AG04450 (cell line): Measurements from ENCODE around the gene HIVEP3. TPM values are rescaled to one million over a fixed set of nuclear protein-coding genes. Genes with fewer than 3 reads are reported as not detected.

Experiments used
- CTCF ChIA-PET: fragments of 300-600, 350-600 bp; formaldehyde crosslinking; extraction: SDS; loops from one replicate; lab custom pipeline; 2022; ENCODE audit warnings: antibody characterized with exemption, inconsistent platforms; lab: Charles Lee
- POLR2A ChIA-PET: fragments of 350-600 bp; formaldehyde crosslinking; extraction: SDS; loops from one replicate; lab custom pipeline; 2021; ENCODE audit warnings: antibody characterized with exemption, inconsistent platforms; lab: Yijun Ruan, JAX
- DNase-seq: peaks from one replicate; pipeline ENCODE4 v3.0.0-alpha.2; 2011; ENCODE audit warnings: low read depth, low spot score
- H3K27ac ChIP-seq: one replicate; pipeline ENCODE4 v1.5.1; 2012; ENCODE audit warnings: low read depth, low read length, control low read depth
- H3K27me3 ChIP-seq: one replicate; pipeline ENCODE4 v1.6.0; 2012; ENCODE audit warnings: low read length; ENCODE audit not compliant: control insufficient read depth, insufficient read depth
- H3K4me3 ChIP-seq: 2 replicates; pipeline ENCODE4 v1.5.1; 2011; ENCODE audit warnings: mild to moderate bottlenecking, low read depth, low read length, control low read depth
- H3K9me3 ChIP-seq: 2 replicates; pipeline ENCODE4 v1.5.1; 2012; ENCODE audit warnings: low read length; ENCODE audit not compliant: control insufficient read depth, insufficient read depth
- polyA plus RNA-seq: library from polyadenylated mRNA; depleted of rRNA; stranded (reverse); fragments of >200 nt; gene quantifications from 2 replicates; pipeline ENCODE4 v1.2.3, GENCODE V29; 2011
- TF ChIP-seq, protein P1 (sequence below): IDR thresholded peaks from 2 replicates; pipeline ENCODE4 v1.5.1; 2011; ENCODE audit warnings: low read depth, low read length, control low read depth, inconsistent platforms

Gene HIVEP3
- polyA plus RNA-seq, 1 experiment: 4.8 TPM

DNA sequence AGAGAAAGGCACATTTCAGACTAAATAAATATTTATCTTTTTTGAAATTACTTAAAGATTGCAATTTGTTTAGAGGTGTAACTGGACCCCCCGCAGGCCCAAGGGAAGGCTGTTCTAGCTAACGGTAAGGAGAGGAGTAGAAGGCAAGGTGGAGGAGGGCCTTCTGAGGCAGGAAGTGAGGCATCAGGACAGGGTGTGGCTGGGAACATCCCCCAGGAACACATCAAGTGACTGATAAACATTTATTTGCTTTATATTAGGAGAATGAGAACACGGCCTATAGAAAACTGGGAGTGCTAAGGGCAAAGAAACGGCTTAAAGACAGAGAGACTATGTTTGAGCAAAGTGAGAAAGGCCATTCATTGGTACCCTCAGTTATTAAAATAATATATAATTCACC, 23.2 kb downstream of the HIVEP3 start:
- no peaks in the 10 kb centered on the region for H3K9me3 ChIP-seq
- no peak overlapping the region for H3K27ac ChIP-seq
- TF ChIP-seq, protein P1, sequence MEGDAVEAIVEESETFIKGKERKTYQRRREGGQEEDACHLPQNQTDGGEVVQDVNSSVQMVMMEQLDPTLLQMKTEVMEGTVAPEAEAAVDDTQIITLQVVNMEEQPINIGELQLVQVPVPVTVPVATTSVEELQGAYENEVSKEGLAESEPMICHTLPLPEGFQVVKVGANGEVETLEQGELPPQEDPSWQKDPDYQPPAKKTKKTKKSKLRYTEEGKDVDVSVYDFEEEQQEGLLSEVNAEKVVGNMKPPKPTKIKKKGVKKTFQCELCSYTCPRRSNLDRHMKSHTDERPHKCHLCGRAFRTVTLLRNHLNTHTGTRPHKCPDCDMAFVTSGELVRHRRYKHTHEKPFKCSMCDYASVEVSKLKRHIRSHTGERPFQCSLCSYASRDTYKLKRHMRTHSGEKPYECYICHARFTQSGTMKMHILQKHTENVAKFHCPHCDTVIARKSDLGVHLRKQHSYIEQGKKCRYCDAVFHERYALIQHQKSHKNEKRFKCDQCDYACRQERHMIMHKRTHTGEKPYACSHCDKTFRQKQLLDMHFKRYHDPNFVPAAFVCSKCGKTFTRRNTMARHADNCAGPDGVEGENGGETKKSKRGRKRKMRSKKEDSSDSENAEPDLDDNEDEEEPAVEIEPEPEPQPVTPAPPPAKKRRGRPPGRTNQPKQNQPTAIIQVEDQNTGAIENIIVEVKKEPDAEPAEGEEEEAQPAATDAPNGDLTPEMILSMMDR: no peak
- H3K27me3 ChIP-seq: no peaks in the 10 kb centered on the region
- no peak overlapping the region for H3K4me3 ChIP-seq
- no peak for DNase-seq
- CTCF ChIA-PET: no interaction called here
- POLR2A ChIA-PET: no interaction called here

DNA sequence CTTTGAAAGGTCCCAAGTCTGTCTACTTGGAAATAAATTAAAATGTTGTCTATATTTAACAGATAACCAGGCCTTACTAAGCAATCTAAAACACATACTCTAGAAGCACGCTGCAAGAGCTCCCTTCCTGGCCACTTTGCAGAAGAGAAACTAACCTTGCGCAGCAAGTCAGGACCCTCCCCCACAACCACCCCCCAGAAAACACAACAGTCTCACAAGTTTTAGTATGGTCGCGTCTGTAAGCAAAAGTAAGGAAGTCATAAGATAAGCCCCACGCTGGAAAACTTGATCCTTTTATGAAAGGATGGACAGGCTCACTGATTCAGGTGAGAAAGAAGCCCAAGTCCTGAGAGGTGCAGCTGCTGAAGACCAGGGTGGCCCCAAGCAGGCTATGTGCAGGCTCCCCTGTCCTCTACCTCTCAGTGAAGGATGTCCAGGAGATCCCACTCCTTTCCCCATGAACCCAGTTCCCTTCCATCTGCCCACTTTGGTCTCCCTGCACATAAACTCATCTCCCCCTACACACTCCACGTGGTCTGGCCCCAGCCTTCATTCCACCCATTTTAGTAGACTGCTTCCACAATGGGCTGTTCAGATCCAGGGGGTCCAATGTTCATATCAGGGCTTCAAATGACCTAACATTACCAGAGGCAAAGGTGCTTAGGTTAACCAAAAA, 23.8 kb downstream of the HIVEP3 start:
- TF ChIP-seq, protein P1: no peak
- no peaks in the 10 kb centered on the region for H3K27me3 ChIP-seq
- no peak overlapping the region for H3K27ac ChIP-seq
- no peak for DNase-seq
- no peak overlapping the region for H3K4me3 ChIP-seq
- POLR2A ChIA-PET: no interaction called here
- H3K9me3 ChIP-seq: no peaks in the 10 kb centered on the region
- CTCF ChIA-PET: interaction anchor here (0.9 kb wide), 1 partner anchor 321 kb away, joined by 3 read pairs; no protein-coding TSS in a partner anchor

DNA sequence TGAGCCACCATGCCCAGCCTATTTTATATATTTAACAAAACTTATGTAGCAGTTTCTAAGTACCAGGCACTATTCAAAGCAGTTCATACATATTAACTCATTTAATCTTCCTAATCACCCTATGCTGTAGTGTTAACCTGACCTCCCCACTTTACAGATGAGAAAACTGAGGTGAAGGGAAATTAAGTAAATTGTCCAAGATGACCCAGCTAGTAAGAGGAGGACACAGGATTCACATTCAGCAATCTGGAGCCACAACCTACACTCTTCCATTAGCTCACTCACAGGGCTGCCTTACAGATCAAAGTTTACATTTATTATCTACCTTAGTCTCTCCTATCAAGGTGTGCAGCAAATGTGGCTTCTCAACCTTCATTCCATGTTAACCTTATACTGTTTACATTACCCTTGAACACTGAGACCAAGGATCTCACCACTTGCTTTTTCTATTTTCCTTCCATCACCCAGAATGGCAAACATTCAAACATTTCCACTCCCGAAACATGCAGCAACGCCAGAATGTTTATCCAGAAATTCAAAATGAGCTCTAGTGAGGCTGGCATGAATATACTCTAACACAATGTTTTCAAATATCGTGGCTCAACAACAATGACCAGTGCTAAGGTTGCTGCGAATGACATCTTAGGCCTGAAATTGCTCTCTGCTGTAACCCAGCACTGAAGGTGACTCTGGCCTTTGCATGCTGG, 24.5 kb downstream of the HIVEP3 start:
- ChIA-PET POLR2A (no interaction called here), CTCF (interaction anchor here (0.9 kb wide), 1 partner anchor 320 kb away, joined by 3 read pairs; no protein-coding TSS in a partner anchor)
- TF ChIP-seq, protein P1: no peak

DNA sequence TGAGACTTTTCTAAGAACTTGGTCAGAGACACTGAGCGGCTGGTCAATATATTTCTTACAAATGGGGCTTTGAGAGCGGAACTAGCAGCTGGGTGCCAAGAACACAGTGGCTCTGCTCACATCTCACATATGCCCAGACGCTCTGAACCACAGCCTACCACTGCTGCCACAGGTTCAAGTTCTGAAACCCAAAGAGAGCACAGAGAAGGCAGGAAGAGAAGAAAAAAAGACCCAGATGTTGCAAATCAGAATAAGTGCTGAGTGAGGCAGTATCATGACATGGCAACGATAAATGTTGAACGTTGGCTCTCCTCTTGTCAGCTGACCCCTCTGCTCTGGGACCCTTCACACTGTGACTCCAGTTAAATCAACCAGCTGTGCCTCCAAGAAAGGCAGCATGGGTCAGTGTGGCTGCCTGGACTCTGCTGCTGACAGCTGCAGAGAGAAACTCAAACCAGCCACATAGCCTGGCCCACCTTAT, 26.4 kb downstream of the HIVEP3 start:
- POLR2A ChIA-PET: no interaction called here
- TF ChIP-seq, protein P1: no peak
- DNase-seq: no peak
- Histone ChIP-seq H3K27ac (no peak overlapping the region), H3K9me3 (no peaks in the 10 kb centered on the region), H3K27me3 (no peaks in the 10 kb centered on the region), H3K4me3 (no peak overlapping the region)
- CTCF ChIA-PET: interaction anchor here (0.7 to 2.1 kb wide), 7 partner anchors 11 to 376 kb away, joined by 3 to 13 read pairs (median 3); no protein-coding TSS in a partner anchor

More for the DNA sequence above, 24.5 kb downstream of the HIVEP3 start:
- H3K27me3 ChIP-seq: no peaks in the 10 kb centered on the region
- H3K4me3 ChIP-seq: no peak overlapping the region
- no peaks in the 10 kb centered on the region for H3K9me3 ChIP-seq
- DNase-seq: no peak
- H3K27ac ChIP-seq: no peak overlapping the region
